ENCODE results near the gene RGS6.

DNA sequence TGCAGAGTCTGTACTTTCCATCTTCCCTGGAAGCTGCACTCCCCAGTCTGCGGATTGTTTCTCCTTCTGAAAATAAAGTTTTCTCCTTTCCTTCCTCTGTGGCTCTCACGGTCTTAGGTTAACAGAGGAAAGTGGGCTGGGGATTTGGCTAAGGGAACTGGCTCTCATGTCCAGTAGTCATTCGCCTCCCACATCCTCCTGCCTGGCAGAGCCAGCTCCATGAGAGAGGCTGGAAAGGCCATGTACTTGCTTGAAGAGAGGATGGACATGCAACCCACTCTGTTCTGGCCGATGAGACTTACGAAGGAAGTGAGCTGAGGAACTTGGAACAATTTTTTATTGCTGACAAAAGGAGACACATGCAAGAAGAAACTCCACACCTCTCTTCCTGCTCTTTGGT, 18.9 kb upstream of the RGS6 start:
- TF ChIP-seq, protein P1, sequence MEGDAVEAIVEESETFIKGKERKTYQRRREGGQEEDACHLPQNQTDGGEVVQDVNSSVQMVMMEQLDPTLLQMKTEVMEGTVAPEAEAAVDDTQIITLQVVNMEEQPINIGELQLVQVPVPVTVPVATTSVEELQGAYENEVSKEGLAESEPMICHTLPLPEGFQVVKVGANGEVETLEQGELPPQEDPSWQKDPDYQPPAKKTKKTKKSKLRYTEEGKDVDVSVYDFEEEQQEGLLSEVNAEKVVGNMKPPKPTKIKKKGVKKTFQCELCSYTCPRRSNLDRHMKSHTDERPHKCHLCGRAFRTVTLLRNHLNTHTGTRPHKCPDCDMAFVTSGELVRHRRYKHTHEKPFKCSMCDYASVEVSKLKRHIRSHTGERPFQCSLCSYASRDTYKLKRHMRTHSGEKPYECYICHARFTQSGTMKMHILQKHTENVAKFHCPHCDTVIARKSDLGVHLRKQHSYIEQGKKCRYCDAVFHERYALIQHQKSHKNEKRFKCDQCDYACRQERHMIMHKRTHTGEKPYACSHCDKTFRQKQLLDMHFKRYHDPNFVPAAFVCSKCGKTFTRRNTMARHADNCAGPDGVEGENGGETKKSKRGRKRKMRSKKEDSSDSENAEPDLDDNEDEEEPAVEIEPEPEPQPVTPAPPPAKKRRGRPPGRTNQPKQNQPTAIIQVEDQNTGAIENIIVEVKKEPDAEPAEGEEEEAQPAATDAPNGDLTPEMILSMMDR (IDR thresholded peaks at IDR 0.05; ENCODE audit: insufficient read depth, low read depth, low read length), result no peak
- no peak for TF ChIP-seq EZH2 (IDR thresholded peaks at IDR 0.05; ENCODE audit: insufficient read depth, low read length)

Measured in astrocyte (in vitro differentiated cells and primary cell).